Nephron (organoid): Measurements from ENCODE around the gene ADCY2.

ENCODE experiments used
- H3K27ac Mint-ChIP-seq, 3 experiments: 2 replicates each; pipeline ENCODE4 v1.8.0; 2020; ENCODE audit warnings: mixed read lengths in 3 of 3, mild to moderate bottlenecking in 2 of 3, moderate library complexity in 1 of 3
- H3K27me3 Mint-ChIP-seq: 2 replicates; pipeline ENCODE4 v1.8.0; 2021; ENCODE audit warnings: low read depth, mild to moderate bottlenecking, moderate library complexity, mixed read lengths
- H3K36me3 Mint-ChIP-seq: 2 replicates; pipeline ENCODE4 v1.8.0; 2020; ENCODE audit warnings: low read depth, mixed read lengths
- H3K4me1 Mint-ChIP-seq: 2 replicates; pipeline ENCODE4 v1.8.0; 2020; ENCODE audit warnings: mixed read lengths
- H3K4me3 Mint-ChIP-seq, 3 experiments: 2 replicates each; pipeline ENCODE4 v1.8.0; 2020; ENCODE audit warnings: mild to moderate bottlenecking in 3 of 3, mixed read lengths in 3 of 3, moderate library complexity in 2 of 3
- H3K9me3 Mint-ChIP-seq: 2 replicates; pipeline ENCODE4 v1.8.0; 2020; ENCODE audit warnings: mixed read lengths
- CTCF ChIP-seq, 3 experiments: fragments of 200-600 bp; sonication (generic); IDR thresholded peaks; one replicate each; pipeline ENCODE4 v1.5.0; 2021; ENCODE audit warnings: antibody characterized with exemption in 3 of 3; ENCODE audit not compliant: unreplicated experiment in 3 of 3

Gene ADCY2

GRCh38 chr5:7671381-7671993 is 275.5 kb downstream of the ADCY2 start:
- Mint-ChIP-seq H3K4me3 (no peak overlapping the region), H3K36me3 (no peaks in the 10 kb centered on the region), H3K27me3 (no peaks in the 10 kb centered on the region), H3K9me3 (peaks cover 4% of the 10 kb centered on the region), H3K4me1 (peaks cover 5% of the 10 kb centered on the region), H3K27ac (no peak overlapping the region)
- TF ChIP-seq CTCF (IDR thresholded peaks at IDR 0.05; ENCODE audit: unreplicated experiment in 3 of 3) = no peak

GRCh38 chr5:7673658-7674057 is 277.7 kb downstream of the ADCY2 start:
- Mint-ChIP-seq H3K4me1 (peaks cover 10% of the 10 kb centered on the region), H3K36me3 (no peaks in the 10 kb centered on the region), H3K4me3 (no peak overlapping the region), H3K27me3 (no peaks in the 10 kb centered on the region), H3K27ac (no peak overlapping the region), H3K9me3 (peaks cover 4% of the 10 kb centered on the region)
- TF ChIP-seq CTCF (IDR thresholded peaks at IDR 0.05; ENCODE audit: unreplicated experiment in 3 of 3) = no peak

- Mint-ChIP-seq H3K9me3 (no peaks in the 10 kb centered on the region), H3K4me1 (peaks cover 5% of the 10 kb centered on the region), H3K27me3 (no peaks in the 10 kb centered on the region), H3K27ac (no peak overlapping the region), H3K36me3 (no peaks in the 10 kb centered on the region), H3K4me3 (no peak overlapping the region)
- no peak for TF ChIP-seq CTCF (IDR thresholded peaks at IDR 0.05; ENCODE audit: unreplicated experiment in 3 of 3)
Observed at GRCh38 chr5:7676455-7676854, 280.5 kb downstream of the ADCY2 start.

- no peak overlapping the region for H3K4me3 Mint-ChIP-seq
- no peaks in the 10 kb centered on the region for H3K27me3 Mint-ChIP-seq
- no peaks in the 10 kb centered on the region for H3K36me3 Mint-ChIP-seq
- peaks cover 5% of the 10 kb centered on the region for H3K4me1 Mint-ChIP-seq
- H3K27ac Mint-ChIP-seq = peak overlapping the region in 1 of 3 experiments; percentile 41
- no peaks in the 10 kb centered on the region for H3K9me3 Mint-ChIP-seq
- no peak for TF ChIP-seq CTCF (IDR thresholded peaks at IDR 0.05; ENCODE audit: unreplicated experiment in 3 of 3)
Observed at GRCh38 chr5:7678030-7678429, 282.1 kb downstream of the ADCY2 start.

- no peak overlapping the region for H3K4me3 Mint-ChIP-seq
Observed at GRCh38 chr5:7679663-7680062, 283.7 kb downstream of the ADCY2 start.

More at GRCh38 chr5:7679663-7680062, 283.7 kb downstream of the ADCY2 start:
- H3K9me3 Mint-ChIP-seq = no peaks in the 10 kb centered on the region
- H3K27me3 Mint-ChIP-seq = no peaks in the 10 kb centered on the region
- no peaks in the 10 kb centered on the region for H3K36me3 Mint-ChIP-seq
- no peak for TF ChIP-seq CTCF (IDR thresholded peaks at IDR 0.05; ENCODE audit: unreplicated experiment in 3 of 3)
- H3K4me1 Mint-ChIP-seq = peaks cover 5% of the 10 kb centered on the region
- H3K27ac Mint-ChIP-seq = no peak overlapping the region
